Measurements from ENCODE around the gene PRKN.

PRKN gene

GRCh38 chr6:161540532-161540931 is 1187.0 kb downstream of the PRKN start:
- WGBS, result 95% methylated on average over 1 of the region's 1 CpG
- no peaks in the 10 kb centered on the region for H3K27me3 ChIP-seq (ENCODE audit: insufficient read depth, low read length)

DNA sequence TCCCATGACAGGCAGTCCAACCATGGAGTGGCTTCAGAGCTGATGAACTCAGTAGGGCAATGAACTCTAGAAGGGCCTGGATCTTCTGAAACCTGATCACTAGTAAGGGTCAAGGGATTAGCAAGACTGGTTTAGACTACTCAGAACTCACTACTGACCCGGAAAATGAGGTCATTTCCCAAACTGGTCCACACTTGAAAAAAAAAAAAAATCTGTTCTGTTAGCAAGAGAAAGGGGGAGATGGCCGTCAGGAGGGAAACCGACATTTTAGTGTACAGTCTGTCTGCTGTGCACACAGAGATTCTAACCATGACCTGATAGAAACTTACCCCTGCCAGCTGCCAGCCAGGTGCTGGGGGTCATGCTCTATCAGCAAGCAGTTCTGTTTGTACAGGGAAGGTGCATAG is 1191.3 kb downstream of the PRKN start:
- H3K9ac ChIP-seq (ENCODE audit: low read depth, low read length), result no peak overlapping the region

More at GRCh38 chr6:161540532-161540931, 1187.0 kb downstream of the PRKN start:
- Histone ChIP-seq H3K36me3 (ENCODE audit: insufficient read depth, low read length) (no peaks in the 10 kb centered on the region), H3K4me1 (ENCODE audit: insufficient read depth, low read length) (no peaks in the 10 kb centered on the region; the same call in 1 of the 2 replicates), H3K9me3 (ENCODE audit: insufficient read depth, low read depth, low read length) (no peaks in the 10 kb centered on the region), H3K9ac (ENCODE audit: low read depth, low read length) (no peak overlapping the region), H3K27ac (ENCODE audit: low read depth, low read length) (no peak overlapping the region), H3K4me3 (ENCODE audit: low read length) (no peak overlapping the region)

GRCh38 chr6:161534264-161534873 is 1193.2 kb downstream of the PRKN start:
- Histone ChIP-seq H3K27me3 (ENCODE audit: insufficient read depth, low read length) (no peaks in the 10 kb centered on the region), H3K4me3 (ENCODE audit: low read length) (no peak overlapping the region), H3K9me3 (ENCODE audit: insufficient read depth, low read depth, low read length) (no peaks in the 10 kb centered on the region), H3K9ac (ENCODE audit: low read depth, low read length) (no peak overlapping the region), H3K27ac (ENCODE audit: low read depth, low read length) (no peak overlapping the region), H3K4me1 (ENCODE audit: insufficient read depth, low read length) (no peaks in the 10 kb centered on the region; the same call in 1 of the 2 replicates), H3K36me3 (ENCODE audit: insufficient read depth, low read length) (no peaks in the 10 kb centered on the region)
- 94% methylated on average over 13 of the region's 13 CpGs for WGBS

More for the DNA sequence above, 1191.3 kb downstream of the PRKN start:
- WGBS, result 93% methylated on average over 3 of the region's 3 CpGs
- no peaks in the 10 kb centered on the region for H3K36me3 ChIP-seq (ENCODE audit: insufficient read depth, low read length)
- H3K27me3 ChIP-seq (ENCODE audit: insufficient read depth, low read length), result no peaks in the 10 kb centered on the region
- no peaks in the 10 kb centered on the region for H3K9me3 ChIP-seq (ENCODE audit: insufficient read depth, low read depth, low read length)
- no peak overlapping the region for H3K4me3 ChIP-seq (ENCODE audit: low read length)
- H3K4me1 ChIP-seq (ENCODE audit: insufficient read depth, low read length), result no peaks in the 10 kb centered on the region; the same call in 1 of the 2 replicates
- H3K27ac ChIP-seq (ENCODE audit: low read depth, low read length), result no peak overlapping the region

DNA sequence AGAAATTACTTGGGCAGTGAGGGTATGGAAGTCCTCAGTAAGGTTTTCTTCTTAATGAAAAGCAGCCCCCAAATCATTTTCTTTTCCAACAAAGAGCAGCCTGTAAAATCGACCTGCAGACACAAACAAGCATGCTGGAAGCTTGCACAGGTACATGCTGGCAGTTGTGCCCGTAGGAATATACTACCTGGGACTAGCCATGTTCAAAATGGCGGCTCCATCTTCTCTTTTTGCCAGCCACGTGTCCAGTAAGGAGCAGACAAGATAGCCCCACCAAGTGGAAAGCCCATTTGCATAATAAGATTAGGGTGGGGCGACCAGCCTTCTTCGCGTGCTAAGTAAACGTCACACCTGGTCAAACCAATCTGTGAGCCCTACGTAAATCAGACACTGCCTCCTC is 1194.3 kb downstream of the PRKN start:
- Histone ChIP-seq H3K4me1 (ENCODE audit: insufficient read depth, low read length) (no peaks in the 10 kb centered on the region; the same call in 1 of the 2 replicates), H3K27me3 (ENCODE audit: insufficient read depth, low read length) (no peaks in the 10 kb centered on the region), H3K9ac (ENCODE audit: low read depth, low read length) (no peak overlapping the region), H3K36me3 (ENCODE audit: insufficient read depth, low read length) (no peaks in the 10 kb centered on the region), H3K27ac (ENCODE audit: low read depth, low read length) (no peak overlapping the region), H3K9me3 (ENCODE audit: insufficient read depth, low read depth, low read length) (no peaks in the 10 kb centered on the region), H3K4me3 (ENCODE audit: low read length) (no peak overlapping the region)
- 88% methylated on average over 9 of the region's 9 CpGs for WGBS

- no peak overlapping the region for H3K9ac ChIP-seq (ENCODE audit: low read depth, low read length)
- H3K27me3 ChIP-seq (ENCODE audit: insufficient read depth, low read length), result no peaks in the 10 kb centered on the region
- H3K4me3 ChIP-seq (ENCODE audit: low read length), result no peak overlapping the region
- H3K9me3 ChIP-seq (ENCODE audit: insufficient read depth, low read depth, low read length), result no peaks in the 10 kb centered on the region
- 91% methylated on average over 5 of the region's 6 CpGs for WGBS
- no peaks in the 10 kb centered on the region for H3K36me3 ChIP-seq (ENCODE audit: insufficient read depth, low read length)
- no peak overlapping the region for H3K27ac ChIP-seq (ENCODE audit: low read depth, low read length)
- H3K4me1 ChIP-seq (ENCODE audit: insufficient read depth, low read length), result no peaks in the 10 kb centered on the region; the same call in 1 of the 2 replicates
Measured at GRCh38 chr6:161532536-161532935, 1195.0 kb downstream of the PRKN start.

- H3K9ac ChIP-seq (ENCODE audit: low read depth, low read length), result no peak overlapping the region
- H3K36me3 ChIP-seq (ENCODE audit: insufficient read depth, low read length), result no peaks in the 10 kb centered on the region
- H3K27me3 ChIP-seq (ENCODE audit: insufficient read depth, low read length), result no peaks in the 10 kb centered on the region
- H3K9me3 ChIP-seq (ENCODE audit: insufficient read depth, low read depth, low read length), result no peaks in the 10 kb centered on the region
- no peak overlapping the region for H3K4me3 ChIP-seq (ENCODE audit: low read length)
- H3K27ac ChIP-seq (ENCODE audit: low read depth, low read length), result no peak overlapping the region
- no peaks in the 10 kb centered on the region for H3K4me1 ChIP-seq (ENCODE audit: insufficient read depth, low read length)
- WGBS, result 92% methylated on average over 1 of the region's 1 CpG
Measured at GRCh38 chr6:161526794-161527193, 1200.8 kb downstream of the PRKN start.

DNA sequence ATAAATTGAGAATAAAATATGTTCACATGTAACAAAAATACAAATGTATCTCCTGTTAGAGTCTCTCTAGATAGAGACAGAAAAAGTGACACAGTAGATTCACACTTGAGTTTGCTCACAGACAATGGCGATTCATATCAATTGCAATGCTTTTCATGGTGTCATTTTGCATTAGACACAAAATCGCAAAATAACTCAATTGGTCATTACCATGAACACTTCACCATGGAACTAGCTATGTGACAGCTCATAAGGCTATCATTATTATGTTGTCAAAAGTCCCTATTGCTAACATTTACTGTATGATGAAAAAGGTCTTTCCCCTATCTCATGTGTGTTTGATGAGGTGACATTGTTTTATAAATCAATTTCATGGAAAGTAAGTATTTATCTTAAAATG is 1204.2 kb downstream of the PRKN start:
- WGBS, result 92% methylated on average over 2 of the region's 2 CpGs
- no peaks in the 10 kb centered on the region for H3K4me1 ChIP-seq (ENCODE audit: insufficient read depth, low read length)

DNA sequence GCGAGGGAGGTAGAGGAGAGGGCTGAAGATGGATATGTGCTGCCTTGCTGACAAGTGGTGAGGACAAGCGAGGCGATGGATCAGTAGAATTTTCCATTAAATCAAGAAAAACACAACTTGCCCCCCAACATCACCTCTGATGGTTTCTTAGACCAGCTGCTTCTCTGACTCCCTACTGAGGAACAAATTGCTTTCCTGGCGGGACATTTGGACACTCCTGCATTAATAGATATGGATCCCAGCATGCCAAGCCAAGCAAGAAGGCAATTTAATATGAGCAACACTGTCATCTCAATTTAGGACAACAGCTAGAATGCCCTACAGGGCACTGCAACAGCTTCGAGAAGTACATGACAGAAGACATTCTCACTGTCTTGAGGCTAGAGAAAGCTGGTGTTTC is 1205.3 kb downstream of the PRKN start:
- 94% methylated on average over 5 of the region's 5 CpGs for WGBS

More for the DNA sequence above, 1204.2 kb downstream of the PRKN start:
- Histone ChIP-seq H3K4me3 (ENCODE audit: low read length) (no peak overlapping the region), H3K9ac (ENCODE audit: low read depth, low read length) (no peak overlapping the region), H3K27ac (ENCODE audit: low read depth, low read length) (no peak overlapping the region), H3K9me3 (ENCODE audit: insufficient read depth, low read depth, low read length) (no peaks in the 10 kb centered on the region), H3K27me3 (ENCODE audit: insufficient read depth, low read length) (no peaks in the 10 kb centered on the region), H3K36me3 (ENCODE audit: insufficient read depth, low read length) (no peaks in the 10 kb centered on the region)

GRCh38 chr6:161511447-161512095 is 1216.0 kb downstream of the PRKN start:
- Histone ChIP-seq H3K4me3 (ENCODE audit: low read length) (no peak overlapping the region), H3K9ac (ENCODE audit: low read depth, low read length) (no peak overlapping the region), H3K27me3 (ENCODE audit: insufficient read depth, low read length) (no peaks in the 10 kb centered on the region), H3K27ac (ENCODE audit: low read depth, low read length) (no peak overlapping the region), H3K36me3 (ENCODE audit: insufficient read depth, low read length) (no peaks in the 10 kb centered on the region), H3K4me1 (ENCODE audit: insufficient read depth, low read length) (no peaks in the 10 kb centered on the region), H3K9me3 (ENCODE audit: insufficient read depth, low read depth, low read length) (no peaks in the 10 kb centered on the region)
- 90% methylated on average over 9 of the region's 9 CpGs for WGBS

More for the DNA sequence above, 1205.3 kb downstream of the PRKN start:
- H3K4me1 ChIP-seq (ENCODE audit: insufficient read depth, low read length), result no peaks in the 10 kb centered on the region
- H3K9ac ChIP-seq (ENCODE audit: low read depth, low read length), result no peak overlapping the region
- no peak overlapping the region for H3K4me3 ChIP-seq (ENCODE audit: low read length)
- no peak overlapping the region for H3K27ac ChIP-seq (ENCODE audit: low read depth, low read length)
- no peaks in the 10 kb centered on the region for H3K27me3 ChIP-seq (ENCODE audit: insufficient read depth, low read length)
- H3K9me3 ChIP-seq (ENCODE audit: insufficient read depth, low read depth, low read length), result no peaks in the 10 kb centered on the region
- no peaks in the 10 kb centered on the region for H3K36me3 ChIP-seq (ENCODE audit: insufficient read depth, low read length)

GRCh38 chr6:161508341-161508740 is 1219.2 kb downstream of the PRKN start:
- Histone ChIP-seq H3K36me3 (ENCODE audit: insufficient read depth, low read length) (no peaks in the 10 kb centered on the region), H3K4me1 (ENCODE audit: insufficient read depth, low read length) (no peaks in the 10 kb centered on the region), H3K4me3 (ENCODE audit: low read length) (no peak overlapping the region), H3K9ac (ENCODE audit: low read depth, low read length) (no peak overlapping the region), H3K27me3 (ENCODE audit: insufficient read depth, low read length) (no peaks in the 10 kb centered on the region), H3K9me3 (ENCODE audit: insufficient read depth, low read depth, low read length) (no peaks in the 10 kb centered on the region), H3K27ac (ENCODE audit: low read depth, low read length) (no peak overlapping the region)
- WGBS, result 92% methylated on average over 6 of the region's 6 CpGs

DNA sequence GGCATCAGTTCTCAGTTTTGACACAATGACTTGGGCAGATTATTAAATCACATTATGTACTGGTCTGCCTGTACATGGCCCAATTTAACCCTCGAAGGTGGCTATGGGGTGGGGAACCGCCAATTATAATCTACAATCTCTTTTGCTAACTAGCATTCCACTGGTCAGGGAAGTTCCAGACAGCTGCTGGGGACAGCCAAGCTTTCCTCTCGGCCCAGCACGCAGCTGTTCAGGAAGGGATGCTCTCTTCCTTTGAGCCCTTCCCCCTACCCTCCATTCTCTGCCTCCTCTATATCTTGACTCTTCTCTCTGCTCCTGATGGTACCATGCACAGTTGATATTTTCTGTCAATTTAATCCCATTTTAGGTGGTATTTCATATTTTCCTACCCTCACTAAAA is 1220.2 kb downstream of the PRKN start:
- Histone ChIP-seq H3K9me3 (ENCODE audit: insufficient read depth, low read depth, low read length) (no peaks in the 10 kb centered on the region), H3K27ac (ENCODE audit: low read depth, low read length) (no peak overlapping the region)
- WGBS, result 93% methylated on average over 4 of the region's 4 CpGs

More for the DNA sequence above, 1220.2 kb downstream of the PRKN start:
- Histone ChIP-seq H3K27me3 (ENCODE audit: insufficient read depth, low read length) (no peaks in the 10 kb centered on the region), H3K9ac (ENCODE audit: low read depth, low read length) (no peak overlapping the region), H3K36me3 (ENCODE audit: insufficient read depth, low read length) (no peaks in the 10 kb centered on the region), H3K4me1 (ENCODE audit: insufficient read depth, low read length) (no peaks in the 10 kb centered on the region), H3K4me3 (ENCODE audit: low read length) (no peak overlapping the region)
